ENCODE data around the gene TTC39B. TPM values are rescaled to one million over a fixed set of nuclear protein-coding genes. Genes with fewer than 3 reads are reported as not detected.

Gene TTC39B
- total RNA-seq, 1 experiment from 2014 or later: 7.4 TPM

DNA sequence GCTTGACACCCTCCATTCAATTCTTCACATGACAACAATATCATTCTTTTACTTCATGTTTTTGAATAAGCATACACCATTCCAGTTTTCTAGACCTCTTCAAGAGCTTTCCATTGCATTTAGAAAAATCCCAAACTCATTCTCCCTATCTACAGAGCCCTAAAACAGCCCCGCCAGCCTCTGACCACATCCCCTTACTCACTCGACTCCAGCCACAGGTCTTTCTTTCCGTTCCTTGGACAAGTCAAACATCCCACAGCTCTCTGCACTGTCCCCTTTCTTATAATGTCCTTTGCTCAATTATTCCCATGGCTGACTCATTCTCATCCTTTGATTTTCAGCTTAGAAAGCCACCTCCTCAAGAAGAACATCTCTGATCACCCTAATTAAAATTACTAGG, 38.2 kb downstream of the TTC39B start:
- RAD21 ChIA-PET (ENCODE audit: low non-redundant PET in 1 of 2, low total read pairs in 2 of 2, uncharacterized antibody in 2 of 2, unreplicated experiment in 2 of 2): no interaction called here
- Histone ChIP-seq H3K4me3 (replicated peaks in 1 of 2; ENCODE audit: low read depth in 1 of 2, low read length in 2 of 2) (no peak overlapping the region), H4K20me1 (ENCODE audit: insufficient read depth) (no peaks in the 10 kb centered on the region), H3K79me2 (ENCODE audit: insufficient read depth, low read length) (no peaks in the 10 kb centered on the region), H3K9me3 (ENCODE audit: control insufficient read depth in 1 of 2, insufficient read depth in 1 of 2, low read depth in 1 of 2, low read length in 2 of 2) (no peaks in the 10 kb centered on the region), H3K9me2 (ENCODE audit: insufficient read depth) (no peaks in the 10 kb centered on the region), H3K4me1 (ENCODE audit: control insufficient read depth in 1 of 2, insufficient read depth in 2 of 2, low read length in 2 of 2) (no peaks in the 10 kb centered on the region), H3K27ac (ENCODE audit: low read depth, low read length) (no peak overlapping the region), H2AFZ (ENCODE audit: low read depth, low read length, poor library complexity, severe bottlenecking) (no peak overlapping the region), H3K4me2 (ENCODE audit: low read length) (no peak overlapping the region), H3K27me3 (ENCODE audit: insufficient read depth, low read length) (no peaks in the 10 kb centered on the region), H3K9ac (ENCODE audit: low read length) (no peak overlapping the region), H3K36me3 (ENCODE audit: control insufficient read depth in 1 of 2, insufficient read depth in 2 of 2, low read length in 2 of 2) (no peaks in the 10 kb centered on the region)
- intact Hi-C loops (cut with micrococcal nuclease): no loop called here
- BruUV-seq (replicated peaks): no TSS peak
- TF ChIP-seq ZNF274 (IDR thresholded peaks at IDR 0.05; ENCODE audit: low read depth, low read length): no peak
- no peak for TF ChIP-seq CBX3 (IDR thresholded peaks at IDR 0.05; ENCODE audit: low read depth)
- TF ChIP-seq ELF1 (IDR thresholded peaks at IDR 0.05; ENCODE audit: borderline replicate concordance, low read depth): no peak
- TF ChIP-seq, protein P1, sequence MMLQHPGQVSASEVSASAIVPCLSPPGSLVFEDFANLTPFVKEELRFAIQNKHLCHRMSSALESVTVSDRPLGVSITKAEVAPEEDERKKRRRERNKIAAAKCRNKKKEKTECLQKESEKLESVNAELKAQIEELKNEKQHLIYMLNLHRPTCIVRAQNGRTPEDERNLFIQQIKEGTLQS (IDR thresholded peaks at IDR 0.05): no peak
- TF ChIP-seq CEBPB (IDR thresholded peaks at IDR 0.05; ENCODE audit: low read depth): no peak
- no peak for TF ChIP-seq EZH2phosphoT487 (IDR thresholded peaks at IDR 0.05; ENCODE audit: borderline replicate concordance)
- no peak for TF ChIP-seq EGR1 (IDR thresholded peaks at IDR 0.05; ENCODE audit: low read depth)
- TF ChIP-seq, protein P2, sequence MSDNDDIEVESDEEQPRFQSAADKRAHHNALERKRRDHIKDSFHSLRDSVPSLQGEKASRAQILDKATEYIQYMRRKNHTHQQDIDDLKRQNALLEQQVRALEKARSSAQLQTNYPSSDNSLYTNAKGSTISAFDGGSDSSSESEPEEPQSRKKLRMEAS (IDR thresholded peaks at IDR 0.05): no peak
- TF ChIP-seq POLR2AphosphoS5 (IDR thresholded peaks at IDR 0.05; ENCODE audit: low read depth, low read length): no peak
- no peak for TF ChIP-seq RAD21 (IDR thresholded peaks at IDR 0.05; ENCODE audit: low read depth)
- no peak for TF ChIP-seq SP1 (IDR thresholded peaks at IDR 0.05; ENCODE audit: low read depth)
- TF ChIP-seq POLR2A (IDR thresholded peaks at IDR 0.05; ENCODE audit: borderline replicate concordance, extremely low read depth, insufficient read depth, insufficient read length): no peak
- TF ChIP-seq SRF (IDR thresholded peaks at IDR 0.05; ENCODE audit: low read depth): no peak
- no peak for TF ChIP-seq SIN3A (IDR thresholded peaks at IDR 0.05; ENCODE audit: low read depth)
- TF ChIP-seq, protein P3, sequence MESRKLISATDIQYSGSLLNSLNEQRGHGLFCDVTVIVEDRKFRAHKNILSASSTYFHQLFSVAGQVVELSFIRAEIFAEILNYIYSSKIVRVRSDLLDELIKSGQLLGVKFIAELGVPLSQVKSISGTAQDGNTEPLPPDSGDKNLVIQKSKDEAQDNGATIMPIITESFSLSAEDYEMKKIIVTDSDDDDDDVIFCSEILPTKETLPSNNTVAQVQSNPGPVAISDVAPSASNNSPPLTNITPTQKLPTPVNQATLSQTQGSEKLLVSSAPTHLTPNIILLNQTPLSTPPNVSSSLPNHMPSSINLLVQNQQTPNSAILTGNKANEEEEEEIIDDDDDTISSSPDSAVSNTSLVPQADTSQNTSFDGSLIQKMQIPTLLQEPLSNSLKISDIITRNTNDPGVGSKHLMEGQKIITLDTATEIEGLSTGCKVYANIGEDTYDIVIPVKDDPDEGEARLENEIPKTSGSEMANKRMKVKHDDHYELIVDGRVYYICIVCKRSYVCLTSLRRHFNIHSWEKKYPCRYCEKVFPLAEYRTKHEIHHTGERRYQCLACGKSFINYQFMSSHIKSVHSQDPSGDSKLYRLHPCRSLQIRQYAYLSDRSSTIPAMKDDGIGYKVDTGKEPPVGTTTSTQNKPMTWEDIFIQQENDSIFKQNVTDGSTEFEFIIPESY (IDR thresholded peaks at IDR 0.05; ENCODE audit: extremely low read depth, insufficient replicate concordance, low read length): no peak
- TF ChIP-seq, protein P4, sequence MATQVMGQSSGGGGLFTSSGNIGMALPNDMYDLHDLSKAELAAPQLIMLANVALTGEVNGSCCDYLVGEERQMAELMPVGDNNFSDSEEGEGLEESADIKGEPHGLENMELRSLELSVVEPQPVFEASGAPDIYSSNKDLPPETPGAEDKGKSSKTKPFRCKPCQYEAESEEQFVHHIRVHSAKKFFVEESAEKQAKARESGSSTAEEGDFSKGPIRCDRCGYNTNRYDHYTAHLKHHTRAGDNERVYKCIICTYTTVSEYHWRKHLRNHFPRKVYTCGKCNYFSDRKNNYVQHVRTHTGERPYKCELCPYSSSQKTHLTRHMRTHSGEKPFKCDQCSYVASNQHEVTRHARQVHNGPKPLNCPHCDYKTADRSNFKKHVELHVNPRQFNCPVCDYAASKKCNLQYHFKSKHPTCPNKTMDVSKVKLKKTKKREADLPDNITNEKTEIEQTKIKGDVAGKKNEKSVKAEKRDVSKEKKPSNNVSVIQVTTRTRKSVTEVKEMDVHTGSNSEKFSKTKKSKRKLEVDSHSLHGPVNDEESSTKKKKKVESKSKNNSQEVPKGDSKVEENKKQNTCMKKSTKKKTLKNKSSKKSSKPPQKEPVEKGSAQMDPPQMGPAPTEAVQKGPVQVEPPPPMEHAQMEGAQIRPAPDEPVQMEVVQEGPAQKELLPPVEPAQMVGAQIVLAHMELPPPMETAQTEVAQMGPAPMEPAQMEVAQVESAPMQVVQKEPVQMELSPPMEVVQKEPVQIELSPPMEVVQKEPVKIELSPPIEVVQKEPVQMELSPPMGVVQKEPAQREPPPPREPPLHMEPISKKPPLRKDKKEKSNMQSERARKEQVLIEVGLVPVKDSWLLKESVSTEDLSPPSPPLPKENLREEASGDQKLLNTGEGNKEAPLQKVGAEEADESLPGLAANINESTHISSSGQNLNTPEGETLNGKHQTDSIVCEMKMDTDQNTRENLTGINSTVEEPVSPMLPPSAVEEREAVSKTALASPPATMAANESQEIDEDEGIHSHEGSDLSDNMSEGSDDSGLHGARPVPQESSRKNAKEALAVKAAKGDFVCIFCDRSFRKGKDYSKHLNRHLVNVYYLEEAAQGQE (IDR thresholded peaks at IDR 0.05; ENCODE audit: low read depth): no peak
- TF ChIP-seq, protein P5, sequence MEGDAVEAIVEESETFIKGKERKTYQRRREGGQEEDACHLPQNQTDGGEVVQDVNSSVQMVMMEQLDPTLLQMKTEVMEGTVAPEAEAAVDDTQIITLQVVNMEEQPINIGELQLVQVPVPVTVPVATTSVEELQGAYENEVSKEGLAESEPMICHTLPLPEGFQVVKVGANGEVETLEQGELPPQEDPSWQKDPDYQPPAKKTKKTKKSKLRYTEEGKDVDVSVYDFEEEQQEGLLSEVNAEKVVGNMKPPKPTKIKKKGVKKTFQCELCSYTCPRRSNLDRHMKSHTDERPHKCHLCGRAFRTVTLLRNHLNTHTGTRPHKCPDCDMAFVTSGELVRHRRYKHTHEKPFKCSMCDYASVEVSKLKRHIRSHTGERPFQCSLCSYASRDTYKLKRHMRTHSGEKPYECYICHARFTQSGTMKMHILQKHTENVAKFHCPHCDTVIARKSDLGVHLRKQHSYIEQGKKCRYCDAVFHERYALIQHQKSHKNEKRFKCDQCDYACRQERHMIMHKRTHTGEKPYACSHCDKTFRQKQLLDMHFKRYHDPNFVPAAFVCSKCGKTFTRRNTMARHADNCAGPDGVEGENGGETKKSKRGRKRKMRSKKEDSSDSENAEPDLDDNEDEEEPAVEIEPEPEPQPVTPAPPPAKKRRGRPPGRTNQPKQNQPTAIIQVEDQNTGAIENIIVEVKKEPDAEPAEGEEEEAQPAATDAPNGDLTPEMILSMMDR (IDR thresholded peaks at IDR 0.05 in 2 of 3, conservative IDR thresholded peaks at IDR 0.05 in 1 of 3; ENCODE audit: borderline replicate concordance in 1 of 3, insufficient read depth in 1 of 3, low read depth in 2 of 3, low read length in 2 of 3): no peak
- TF ChIP-seq EZH2 (IDR thresholded peaks at IDR 0.05): no peak
- ATAC-seq: no peak
- DNase-seq (ENCODE audit: low read depth, low spot score): no peak
- CTCF ChIA-PET: no interaction called here
- POLR2A ChIA-PET: no interaction called here
